Prostate gland (tissue), 2 donors: ENCODE results near the gene CRPPA. TPM values are rescaled to one million over a fixed set of nuclear protein-coding genes. Genes with fewer than 3 reads are reported as not detected.
"Not testable (repeated sequence)": the region's sequence is repeated elsewhere in the genome, so short reads cannot be mapped to it uniquely, and the experiment has no call there.

Experiments
- DNase-seq: peaks from one replicate; pipeline ENCODE4 v3.0.0-alpha.2; 2019; ENCODE audit warnings: low spot score
- H3K27ac ChIP-seq, 2 donors: fragments of 200-600 bp; sonication (generic); 2 replicates each; pipeline ENCODE4 v1.5.1; 2017 to 2019
- H3K27me3 ChIP-seq: fragments of 200-600 bp; sonication (generic); replicated peaks from 2 replicates; pipeline ENCODE4 v1.5.1; 2019; ENCODE audit not compliant: insufficient read depth
- H3K36me3 ChIP-seq, 2 donors: fragments of 200-600 bp; sonication (generic); 1 replicate in 1 of 2; 2 replicates in 1 of 2; pipeline versions ENCODE4 v1.5.1 to v1.8.1; 2017 to 2019
- H3K4me1 ChIP-seq: fragments of 200-600 bp; sonication (generic); replicated peaks from 2 replicates; pipeline ENCODE4 v1.5.1; 2019
- H3K4me3 ChIP-seq, 2 donors: fragments of 200-600 bp; sonication (generic); 2 replicates each; pipeline ENCODE4 v1.5.1; 2017 to 2019
- H3K9me3 ChIP-seq: fragments of 200-600 bp; sonication (generic); 2 replicates; pipeline ENCODE4 v1.5.1; 2017
- CTCF ChIP-seq, 4 experiments: fragments of 200-600 bp in 2 of 4; fragments of 450-650 bp in 2 of 4; sonication (generic) in 2 of 4; IDR thresholded peaks; 1 replicate in 3 of 4; 2 replicates in 1 of 4; pipeline ENCODE4 v1.5.1; 2016 to 2019; ENCODE audit warnings: antibody characterized with exemption in 4 of 4, mild to moderate bottlenecking in 2 of 4, moderate library complexity in 2 of 4
- POLR2A ChIP-seq: fragments of 450-650 bp; IDR thresholded peaks from one replicate; pipeline ENCODE4 v1.6.1; 2016; ENCODE audit warnings: antibody characterized with exemption, mild to moderate bottlenecking
- POLR2AphosphoS5 ChIP-seq: sonication (generic); formaldehyde crosslinking; IDR thresholded peaks from one replicate; pipeline ENCODE4 v1.6.1; 2017; ENCODE audit warnings: antibody characterized with exemption
- WGBS: methylation state at CpG from one replicate; pipeline ENCODE4 v1.1.5; 2018; 5-methylcytosine and 5-hydroxymethylcytosine counted together
- intact Hi-C: fragments of 100-400 bp; cut with DNase I; formaldehyde crosslinking; loops from one replicate; pipeline ENCODE4 v1.14.2; 2022
- total RNA-seq, 2 donors: library from RNA; depleted of rRNA; stranded (reverse); fragments of >200 nt; gene quantifications; one replicate each; pipeline ENCODE4 v1.1.0, GENCODE V29; 2016

CRPPA gene
- total RNA-seq, 2 donors from 2014 or later = 1.6 to 3.7 TPM

GRCh38 chr7:16446508-16446907 lies 25.2 kb upstream of the CRPPA start:
- Histone ChIP-seq H3K27me3 (no peaks in the 10 kb centered on the region), H3K36me3 (no peaks in the 10 kb centered on the region), H3K4me3 (no peak overlapping the region), H3K9me3 (no peaks in the 10 kb centered on the region), H3K27ac (no peak overlapping the region), H3K4me1 (no peaks in the 10 kb centered on the region)
- intact Hi-C loops = no loop called here
- WGBS = 51% methylated on average over 1 of the region's 1 CpG
- TF ChIP-seq CTCF (IDR thresholded peaks at IDR 0.05) (no peak), POLR2AphosphoS5 (no peak), POLR2A (no peak)
- no peak for DNase-seq

GRCh38 chr7:16443871-16444270 lies 22.5 kb upstream of the CRPPA start:
- intact Hi-C loops, H3K36me3 ChIP-seq, H3K27me3 ChIP-seq, H3K27ac ChIP-seq, H3K9me3 ChIP-seq, H3K4me1 ChIP-seq, H3K4me3 ChIP-seq, DNase-seq: not testable (repeated sequence)
- WGBS = 82% methylated on average over 2 of the region's 2 CpGs

GRCh38 chr7:16438988-16439387 lies 17.6 kb upstream of the CRPPA start:
- Histone ChIP-seq H3K9me3 (no peaks in the 10 kb centered on the region), H3K27me3 (no peaks in the 10 kb centered on the region), H3K27ac (no peak overlapping the region), H3K4me3 (no peak overlapping the region), H3K4me1 (no peaks in the 10 kb centered on the region), H3K36me3 (no peaks in the 10 kb centered on the region)
- no peak for DNase-seq
- intact Hi-C loops = loop anchor here (10.0 kb wide), 1 partner anchor 126 kb away; no protein-coding TSS in a partner anchor
- TF ChIP-seq CTCF (IDR thresholded peaks at IDR 0.05) (no peak), POLR2AphosphoS5 (no peak), POLR2A (no peak)

GRCh38 chr7:16436306-16436705 lies 15.0 kb upstream of the CRPPA start:
- intact Hi-C loops = loop anchor here (10.0 kb wide), 1 partner anchor 128 kb away; no protein-coding TSS in a partner anchor
- TF ChIP-seq POLR2A (no peak), POLR2AphosphoS5 (no peak), CTCF (IDR thresholded peaks at IDR 0.05) (no peak)
- Histone ChIP-seq H3K4me1 (no peaks in the 10 kb centered on the region), H3K4me3 (no peak overlapping the region), H3K27ac (no peak overlapping the region), H3K36me3 (no peaks in the 10 kb centered on the region), H3K27me3 (no peaks in the 10 kb centered on the region), H3K9me3 (no peaks in the 10 kb centered on the region)
- no peak for DNase-seq
- 65% methylated on average over 2 of the region's 2 CpGs for WGBS

GRCh38 chr7:16433568-16434122 lies 12.3 kb upstream of the CRPPA start:
- Histone ChIP-seq H3K4me3 (no peak overlapping the region), H3K27me3 (no peaks in the 10 kb centered on the region), H3K36me3 (no peaks in the 10 kb centered on the region), H3K4me1 (no peaks in the 10 kb centered on the region), H3K27ac (no peak overlapping the region), H3K9me3 (no peaks in the 10 kb centered on the region)
- DNase-seq = no peak
- 90% methylated on average over 2 of the region's 2 CpGs for WGBS
- intact Hi-C loops = loop anchor here (10.0 kb wide), 1 partner anchor 131 kb away; no protein-coding TSS in a partner anchor
- TF ChIP-seq CTCF (IDR thresholded peaks at IDR 0.05) = no peak
- no peak for TF ChIP-seq POLR2AphosphoS5
- TF ChIP-seq POLR2A = no peak
